Fibroblast of skin of right biceps (primary cell): ENCODE measurements around the gene NBEAL1.
"Not testable (repeated sequence)": the region's sequence is repeated elsewhere in the genome, so short reads cannot be mapped to it uniquely, and the experiment has no call there.

ENCODE experiments used
- DNase-seq: peaks from one replicate; pipeline ENCODE4 v3.0.0-alpha.2; 2013

The NBEAL1 gene

GRCh38 chr2:203237346-203238238 is 222.9 kb downstream of the NBEAL1 start:
- DNase-seq: no peak

DNA sequence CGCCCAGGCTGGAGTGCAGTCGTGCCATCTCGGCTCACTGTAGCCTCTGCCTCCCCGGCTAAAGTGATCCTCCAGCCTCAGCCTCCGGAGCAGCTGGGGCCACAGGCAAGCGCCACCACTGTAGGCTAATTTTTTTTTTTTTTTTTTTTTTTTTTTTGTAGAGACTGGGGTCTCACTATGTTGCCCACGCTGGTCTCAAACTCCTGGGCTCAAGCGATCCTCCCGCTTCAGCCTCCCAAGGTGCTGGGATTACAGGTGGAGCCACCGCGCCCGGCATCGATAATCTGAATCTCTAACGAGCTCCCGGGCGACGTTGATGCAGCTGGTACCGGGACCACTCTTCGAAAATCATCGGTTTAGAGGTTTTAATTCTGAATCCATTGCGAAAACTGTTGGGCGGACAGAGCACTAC is 223.6 kb downstream of the NBEAL1 start:
- DNase-seq: no peak

DNA sequence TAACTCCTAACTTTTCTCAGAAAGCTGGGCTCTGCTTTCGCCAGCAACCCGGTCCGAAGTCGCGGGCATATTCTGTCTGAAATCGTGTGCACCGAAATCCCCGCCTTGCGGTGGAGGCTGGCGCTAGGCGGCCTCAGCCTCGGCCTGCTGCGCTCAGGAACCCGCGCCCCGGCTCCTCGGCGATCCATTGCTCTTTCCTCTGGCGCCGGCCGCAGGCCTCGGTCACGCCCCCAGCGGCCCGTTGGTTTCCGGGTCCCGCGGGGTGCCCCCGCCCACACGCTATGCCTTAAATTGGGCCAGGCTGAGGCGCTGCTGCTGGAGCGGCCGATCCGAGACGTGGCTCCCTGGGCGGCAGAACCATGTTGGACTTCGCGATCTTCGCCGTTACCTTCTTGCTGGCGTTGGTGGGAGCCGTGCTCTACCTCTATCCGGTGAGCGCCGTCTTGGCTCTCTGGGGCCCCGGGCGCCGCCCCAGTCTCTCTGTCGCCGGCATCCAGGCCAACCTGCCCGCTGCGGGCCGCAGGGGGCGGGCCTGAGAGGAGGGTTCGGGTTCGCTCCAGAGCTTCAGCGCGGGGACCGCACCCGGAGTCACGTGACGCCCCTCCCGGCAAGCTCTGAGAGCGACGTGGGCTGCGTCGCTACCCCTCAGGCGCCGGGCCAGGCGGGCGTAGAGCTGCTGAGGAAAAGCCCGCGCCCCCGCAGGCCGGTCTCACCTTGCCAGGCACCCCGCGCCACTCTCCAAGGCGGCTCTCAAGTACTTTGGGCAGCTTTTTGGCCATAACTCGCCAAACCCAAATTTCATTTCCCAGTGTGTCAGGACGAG is 224.2 kb downstream of the NBEAL1 start, which contains the start of gene CYP20A1:
CYP20A1 (plus strand) TSS at position 315 of the 823 bp plus-strand sequence; CDS start at position 360, 45 bp downstream.
- DNase-seq: peak; percentile 97

- no peak for DNase-seq
Measured at GRCh38 chr2:203240491-203240890, 225.8 kb downstream of the NBEAL1 start.

GRCh38 chr2:203242518-203242917 is 227.8 kb downstream of the NBEAL1 start:
- no peak for DNase-seq

- no peak for DNase-seq
Measured at GRCh38 chr2:203246646-203247045, 232.0 kb downstream of the NBEAL1 start.

- no peak for DNase-seq
Measured at GRCh38 chr2:203252818-203253217, 238.1 kb downstream of the NBEAL1 start.

DNA sequence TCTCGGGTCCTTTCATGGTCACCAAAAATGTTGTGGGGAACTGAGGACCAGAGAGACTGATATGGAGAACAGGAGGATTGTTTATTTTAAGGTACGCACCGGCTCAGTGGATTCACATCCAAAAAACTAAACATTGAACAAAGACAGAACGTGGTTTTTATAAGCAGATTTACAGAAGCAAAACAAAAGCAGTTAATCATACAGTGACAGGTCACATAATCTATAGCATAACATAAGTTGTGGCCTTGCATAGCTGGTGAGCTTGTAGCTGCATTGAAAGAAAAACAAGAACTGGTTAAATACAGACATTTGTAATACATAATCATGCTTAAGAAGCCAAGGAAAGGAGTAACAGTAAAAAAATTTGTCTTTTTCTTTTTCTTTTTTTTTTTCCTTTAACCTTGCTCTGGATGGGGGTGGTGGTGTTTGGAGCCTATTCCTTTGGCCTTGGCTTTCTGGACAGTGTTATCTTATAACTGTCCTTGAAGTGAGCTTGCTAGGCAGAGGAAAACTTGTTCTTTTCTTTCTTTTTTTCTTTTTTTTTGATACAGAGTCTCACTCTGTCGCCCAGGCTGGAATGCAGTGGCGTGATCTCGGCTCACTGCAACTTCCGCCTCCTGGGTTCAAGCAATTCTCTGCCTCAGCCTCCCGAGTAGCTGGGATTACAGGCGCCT is 238.9 kb downstream of the NBEAL1 start:
- DNase-seq: not testable (repeated sequence)

DNA sequence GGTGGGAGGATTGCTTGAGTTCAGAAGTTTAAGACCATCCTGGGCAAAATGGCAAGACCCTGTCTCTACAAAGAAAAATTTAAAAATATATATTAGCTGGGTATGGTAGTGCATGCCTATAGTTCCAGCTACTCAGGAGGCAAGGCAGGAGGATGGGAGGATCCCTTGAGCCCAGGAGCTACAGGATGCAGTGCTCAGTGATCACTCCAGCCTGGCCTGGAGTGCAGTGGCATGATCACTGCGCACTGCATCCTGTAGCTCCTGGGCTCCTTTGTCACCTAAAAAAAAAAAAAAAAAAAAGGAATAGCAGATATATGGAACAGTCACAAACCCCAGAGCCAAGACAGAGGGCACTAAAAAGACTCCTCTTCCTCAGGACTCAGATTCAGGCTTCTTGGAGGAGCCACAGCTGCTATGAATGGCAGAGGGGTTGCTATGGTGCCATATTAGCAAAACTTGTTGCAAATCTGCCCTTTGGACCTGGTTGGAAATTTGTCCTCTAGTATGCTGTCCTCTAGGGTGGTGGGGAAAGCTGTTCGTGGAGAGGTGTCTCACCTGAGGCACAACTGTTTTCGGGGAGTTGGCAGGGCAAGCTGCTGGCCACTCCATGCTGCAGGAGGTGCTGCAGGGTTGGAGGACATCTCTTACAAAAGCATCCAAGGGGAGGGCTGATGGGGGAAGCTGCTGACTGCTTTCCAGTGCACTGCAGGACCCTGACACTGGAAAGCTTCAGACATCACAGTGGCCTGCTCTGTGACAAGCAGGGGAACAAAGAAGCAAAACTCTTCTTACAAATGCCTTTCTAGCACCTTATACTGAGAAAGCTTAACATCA is 246.9 kb downstream of the NBEAL1 start:
- DNase-seq: no peak
